Measurements from ENCODE around the gene ELAVL2.

DNA sequence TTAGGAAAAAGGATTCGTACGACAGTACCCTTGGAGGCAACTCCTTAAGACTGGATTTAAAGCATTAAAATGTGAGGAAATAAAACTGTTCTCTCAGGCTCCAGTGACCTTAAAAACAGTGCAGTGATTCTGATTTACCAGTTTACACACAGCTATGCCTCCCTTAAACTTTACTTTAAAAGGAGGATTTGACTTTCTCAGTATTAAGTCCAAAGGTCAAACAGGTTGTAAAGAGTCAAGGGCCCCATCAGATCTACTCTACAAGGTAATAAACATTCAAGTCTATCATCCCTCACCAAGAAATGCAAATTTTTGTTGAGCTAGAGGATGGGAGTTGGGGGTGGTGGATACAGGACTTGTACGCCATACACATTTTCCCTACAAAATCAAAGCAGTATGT, 75.2 kb downstream of the ELAVL2 start:
- TF ChIP-seq, protein P1, sequence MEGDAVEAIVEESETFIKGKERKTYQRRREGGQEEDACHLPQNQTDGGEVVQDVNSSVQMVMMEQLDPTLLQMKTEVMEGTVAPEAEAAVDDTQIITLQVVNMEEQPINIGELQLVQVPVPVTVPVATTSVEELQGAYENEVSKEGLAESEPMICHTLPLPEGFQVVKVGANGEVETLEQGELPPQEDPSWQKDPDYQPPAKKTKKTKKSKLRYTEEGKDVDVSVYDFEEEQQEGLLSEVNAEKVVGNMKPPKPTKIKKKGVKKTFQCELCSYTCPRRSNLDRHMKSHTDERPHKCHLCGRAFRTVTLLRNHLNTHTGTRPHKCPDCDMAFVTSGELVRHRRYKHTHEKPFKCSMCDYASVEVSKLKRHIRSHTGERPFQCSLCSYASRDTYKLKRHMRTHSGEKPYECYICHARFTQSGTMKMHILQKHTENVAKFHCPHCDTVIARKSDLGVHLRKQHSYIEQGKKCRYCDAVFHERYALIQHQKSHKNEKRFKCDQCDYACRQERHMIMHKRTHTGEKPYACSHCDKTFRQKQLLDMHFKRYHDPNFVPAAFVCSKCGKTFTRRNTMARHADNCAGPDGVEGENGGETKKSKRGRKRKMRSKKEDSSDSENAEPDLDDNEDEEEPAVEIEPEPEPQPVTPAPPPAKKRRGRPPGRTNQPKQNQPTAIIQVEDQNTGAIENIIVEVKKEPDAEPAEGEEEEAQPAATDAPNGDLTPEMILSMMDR (conservative IDR thresholded peaks at IDR 0.05), result no peak
- TF ChIP-seq ZFX (IDR thresholded peaks at IDR 0.05), result no peak
